HG02642 (cell line): ENCODE results near the gene FAM222A.

Experiments
- ATAC-seq: cut with Tn5 transposase; IDR thresholded peaks from one replicate; pipeline ENCODE4 v1.9.1; 2021; ENCODE audit warnings: mild to moderate bottlenecking; ENCODE audit not compliant: unreplicated experiment, poor library complexity

The FAM222A gene

DNA sequence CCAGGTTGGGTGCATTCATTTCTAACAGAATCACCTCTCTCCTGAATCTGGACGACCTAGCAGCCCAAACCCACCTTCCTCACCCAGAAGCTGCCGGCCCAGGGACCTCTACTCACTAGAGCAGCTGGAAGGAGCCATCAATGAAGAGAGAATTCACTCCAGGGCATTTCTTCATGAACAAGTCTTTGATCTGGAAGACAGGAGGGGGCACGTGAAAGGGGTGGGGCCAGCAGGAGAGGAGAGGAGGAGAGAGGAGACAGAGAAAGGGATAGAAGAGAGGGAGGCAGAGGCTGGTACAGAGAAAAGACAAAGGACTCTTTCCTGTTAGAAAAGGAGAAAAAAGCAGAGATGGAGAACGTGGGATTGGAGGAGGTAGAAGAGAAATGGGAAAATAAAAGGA, 79.8 kb downstream of the FAM222A start:
- ATAC-seq = no peak

DNA sequence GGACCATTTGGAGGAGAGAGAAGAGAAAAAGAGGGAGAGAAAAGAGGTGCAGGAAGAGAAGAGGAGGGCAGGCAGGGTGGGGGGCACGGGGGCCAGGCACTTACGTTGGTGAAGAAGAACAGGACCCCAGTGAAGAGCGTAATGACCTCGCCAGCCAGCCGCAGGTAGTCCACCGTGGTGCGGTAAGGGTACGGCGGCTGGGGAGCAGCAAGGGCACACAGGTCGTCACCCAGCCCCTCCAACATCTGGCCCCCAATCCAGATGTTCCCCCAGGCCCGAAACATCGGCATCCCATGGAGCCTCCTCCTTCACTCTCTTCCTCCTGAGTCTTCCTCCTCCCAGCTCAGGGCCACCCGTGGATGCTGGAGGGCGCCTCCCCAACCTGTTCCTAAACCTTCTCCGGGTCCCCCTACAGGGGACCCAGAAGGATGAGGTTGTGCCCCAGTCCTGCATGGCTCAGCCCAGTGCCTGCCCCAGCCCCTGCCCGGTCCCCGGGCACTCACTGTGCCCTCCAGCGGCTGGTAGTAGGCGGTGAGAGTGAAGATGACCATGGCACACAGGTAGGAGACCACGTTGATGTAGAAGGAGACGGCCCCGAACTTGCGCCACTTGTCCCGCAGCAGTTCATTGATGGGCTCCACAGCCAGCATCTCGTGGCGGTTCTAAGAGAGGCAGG, 80.3 kb downstream of the FAM222A start:
- no peak for ATAC-seq

DNA sequence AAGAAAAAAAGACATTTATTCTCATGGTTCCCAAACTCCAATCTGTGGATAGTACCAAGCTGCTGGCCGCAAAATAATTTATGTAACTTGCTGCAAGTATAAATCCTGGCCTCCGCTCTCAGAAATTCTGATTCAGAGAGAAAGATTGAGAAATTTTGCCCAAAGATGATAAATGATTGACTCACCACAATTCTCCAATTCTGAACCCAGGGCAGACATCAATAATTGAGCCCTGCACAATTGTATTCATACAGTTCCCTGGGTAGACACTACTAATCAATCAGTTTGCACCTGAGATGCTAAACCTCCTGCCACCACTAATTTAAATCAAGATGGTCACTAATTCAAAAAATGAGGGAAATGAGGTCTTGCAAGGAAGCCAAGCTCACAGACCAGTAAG, 81.4 kb downstream of the FAM222A start:
- ATAC-seq = no peak

DNA sequence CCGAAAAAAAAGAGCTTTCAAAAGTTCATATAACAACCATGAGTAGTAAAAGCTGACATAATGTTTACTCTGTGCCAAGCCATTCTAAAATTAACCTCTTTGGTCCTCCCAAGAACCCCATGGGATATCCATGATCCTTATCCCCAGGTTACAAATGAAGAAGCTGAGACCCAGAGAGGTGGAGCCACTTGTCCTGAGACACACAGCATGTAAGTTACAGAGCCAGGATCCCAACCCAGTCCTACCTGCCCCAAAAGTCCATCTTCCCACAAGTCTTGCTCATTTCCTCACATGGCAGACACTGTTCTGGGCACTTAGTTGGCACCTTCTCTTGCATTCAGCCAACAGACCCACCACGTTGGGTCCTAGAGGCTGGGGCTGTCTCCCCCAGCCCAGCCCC, 82.4 kb downstream of the FAM222A start:
- ATAC-seq = no peak

DNA sequence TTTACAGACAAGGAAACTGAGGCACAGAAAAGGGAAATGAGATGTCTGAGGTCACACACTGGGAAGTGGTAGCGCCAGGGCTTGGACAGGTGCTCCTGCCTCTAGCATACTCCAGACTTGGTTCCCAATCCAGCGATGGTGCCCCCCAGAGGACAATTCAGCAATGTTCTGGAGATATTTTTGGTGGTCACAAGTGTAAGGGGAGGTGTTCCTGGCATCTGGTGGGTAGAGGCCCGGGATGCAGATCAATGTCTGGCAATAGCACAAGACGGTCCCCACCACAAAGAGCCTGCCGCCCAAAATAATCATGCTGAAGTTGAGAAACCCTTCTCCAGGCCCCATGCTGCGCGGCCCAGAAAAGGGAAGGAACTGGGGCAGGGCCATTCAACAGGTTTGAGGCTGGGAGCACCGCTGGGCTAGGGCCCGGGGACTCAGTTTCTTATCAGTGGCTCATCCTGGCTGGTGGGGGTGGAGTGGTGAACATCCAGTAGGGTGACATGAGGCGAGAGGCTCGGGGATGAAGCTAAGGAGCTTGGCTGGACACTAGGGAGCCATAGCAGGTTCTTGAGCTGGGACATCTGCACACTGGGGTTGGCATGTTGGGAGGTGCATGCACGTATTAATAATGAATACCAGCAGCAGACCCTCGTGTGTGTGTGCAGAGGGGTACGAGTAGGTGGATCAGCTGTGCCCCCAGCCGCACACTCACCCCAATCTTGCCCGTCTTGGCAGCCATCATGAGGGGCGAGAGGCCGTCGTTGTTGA, 84.5 kb downstream of the FAM222A start:
- no peak for ATAC-seq

DNA sequence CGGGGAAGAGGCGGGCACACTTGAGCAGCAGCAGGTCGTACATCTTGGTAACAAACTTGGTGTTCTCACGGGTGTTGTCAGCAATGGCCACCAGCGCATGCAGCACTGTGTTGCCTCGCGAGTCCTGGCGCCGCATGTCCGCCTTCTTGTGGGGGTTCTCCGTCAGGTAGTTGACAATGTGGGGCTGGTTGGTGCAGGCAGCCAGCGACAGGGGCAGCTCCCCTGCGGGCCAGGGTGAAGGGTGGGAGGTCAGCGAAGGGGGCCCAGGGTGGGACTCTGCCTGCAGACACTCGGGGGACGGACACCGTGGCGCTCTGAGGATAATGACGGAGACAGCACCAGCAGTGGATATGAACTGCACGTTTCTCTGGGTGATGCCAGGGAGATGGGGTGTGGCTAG, 85.1 kb downstream of the FAM222A start:
- ATAC-seq = no peak

DNA sequence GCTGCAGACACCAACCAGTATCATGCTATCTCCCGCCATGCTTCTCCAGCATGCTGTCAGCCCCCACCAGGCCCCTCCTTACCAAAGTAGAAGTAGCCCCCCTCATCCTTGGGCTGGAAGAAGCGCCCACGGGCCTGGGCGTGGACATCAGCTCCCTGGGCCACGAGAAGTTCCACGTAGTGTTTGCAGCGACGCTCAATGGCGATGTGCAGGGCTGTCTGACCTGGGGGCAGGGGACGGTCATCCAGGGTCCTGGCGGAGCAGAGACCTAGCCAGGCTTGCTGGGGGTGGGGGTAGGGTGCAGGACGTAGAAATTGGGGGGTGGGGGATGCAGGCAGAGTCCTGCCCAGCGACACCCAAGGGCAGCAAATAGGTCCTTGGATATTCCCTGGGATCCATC, 86.9 kb downstream of the FAM222A start:
- no peak for ATAC-seq

DNA sequence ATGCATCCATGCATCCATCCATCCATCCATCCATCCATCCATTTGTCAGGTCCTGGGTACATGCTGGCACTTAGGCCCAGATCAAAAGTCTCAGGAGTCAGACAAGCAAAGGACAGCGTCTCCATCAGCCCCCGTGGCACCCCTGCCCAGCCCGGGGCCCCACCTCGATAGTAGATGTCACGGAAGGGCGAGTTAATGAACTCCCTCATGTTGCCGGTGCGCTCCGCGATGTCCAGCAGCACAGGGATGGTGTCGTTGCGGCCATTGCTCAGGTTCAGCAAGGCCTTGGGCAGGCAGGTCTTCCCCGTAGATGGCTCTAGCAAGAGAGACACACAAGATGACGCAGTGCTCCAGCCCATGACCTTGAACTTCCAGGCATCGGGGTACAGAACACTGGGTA, 89.2 kb downstream of the FAM222A start:
- ATAC-seq = no peak

DNA sequence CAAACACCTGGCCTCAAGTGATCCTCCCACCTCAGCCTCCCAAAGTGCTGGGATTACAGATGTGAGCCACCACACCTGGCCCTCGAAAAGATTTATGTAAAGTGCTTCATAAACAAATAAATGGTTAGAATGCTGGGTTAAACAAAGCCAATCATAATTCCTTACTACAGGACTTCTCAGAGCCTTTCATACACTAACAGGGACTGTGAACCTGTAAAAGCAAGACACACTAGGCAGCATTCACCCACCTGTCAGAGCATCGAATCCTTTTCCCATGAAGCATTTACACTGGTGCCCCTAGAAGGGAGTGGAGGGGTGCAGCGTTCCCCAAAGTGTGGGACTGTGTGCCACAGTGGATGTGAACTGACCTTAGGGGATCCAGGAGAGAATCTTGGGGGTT, 90.1 kb downstream of the FAM222A start:
- ATAC-seq = no peak

DNA sequence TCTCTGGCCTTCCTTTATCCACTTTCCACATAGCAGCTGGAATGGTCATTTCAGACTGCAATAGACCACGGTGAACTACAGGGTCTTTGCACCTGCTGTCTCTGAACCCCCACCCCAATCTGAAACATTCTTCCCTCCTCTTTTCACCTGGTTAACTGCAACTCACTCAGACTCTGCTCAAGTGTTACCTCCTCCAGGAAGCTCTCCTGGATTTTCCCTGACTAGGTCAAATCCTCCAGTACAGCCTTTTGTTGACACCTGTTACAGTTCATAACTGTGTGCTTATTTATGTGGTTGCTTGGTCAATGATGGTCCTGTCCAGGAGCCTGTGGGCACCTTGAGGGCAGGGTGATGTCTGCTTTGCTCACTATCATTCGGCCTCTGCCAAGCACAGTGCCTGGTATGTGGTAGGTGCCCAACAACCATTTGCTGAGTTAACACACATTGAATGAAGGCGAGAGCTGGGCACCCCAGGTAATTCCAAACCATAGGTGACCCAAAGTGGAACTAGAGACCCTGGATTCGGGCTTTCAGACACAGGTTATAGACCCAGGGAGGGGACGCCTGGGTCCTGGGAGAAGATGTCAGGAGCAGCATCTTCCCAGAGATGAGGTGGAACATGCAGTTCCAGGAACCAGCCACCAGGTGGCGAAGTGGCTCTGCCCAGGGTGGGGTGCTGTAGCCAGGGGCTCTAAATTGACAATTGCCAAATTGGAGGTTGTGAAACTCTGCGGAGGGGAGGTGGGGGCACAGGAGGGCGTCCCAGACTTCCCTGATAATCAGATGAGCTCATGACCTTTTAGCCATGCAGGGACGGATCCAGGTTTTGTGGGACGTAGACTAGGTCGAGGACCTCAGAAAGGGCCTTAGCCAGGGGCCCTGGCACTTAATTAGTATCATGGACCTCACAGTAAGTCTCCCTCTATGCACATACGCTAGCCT, 91.5 kb downstream of the FAM222A start:
- no peak for ATAC-seq

DNA sequence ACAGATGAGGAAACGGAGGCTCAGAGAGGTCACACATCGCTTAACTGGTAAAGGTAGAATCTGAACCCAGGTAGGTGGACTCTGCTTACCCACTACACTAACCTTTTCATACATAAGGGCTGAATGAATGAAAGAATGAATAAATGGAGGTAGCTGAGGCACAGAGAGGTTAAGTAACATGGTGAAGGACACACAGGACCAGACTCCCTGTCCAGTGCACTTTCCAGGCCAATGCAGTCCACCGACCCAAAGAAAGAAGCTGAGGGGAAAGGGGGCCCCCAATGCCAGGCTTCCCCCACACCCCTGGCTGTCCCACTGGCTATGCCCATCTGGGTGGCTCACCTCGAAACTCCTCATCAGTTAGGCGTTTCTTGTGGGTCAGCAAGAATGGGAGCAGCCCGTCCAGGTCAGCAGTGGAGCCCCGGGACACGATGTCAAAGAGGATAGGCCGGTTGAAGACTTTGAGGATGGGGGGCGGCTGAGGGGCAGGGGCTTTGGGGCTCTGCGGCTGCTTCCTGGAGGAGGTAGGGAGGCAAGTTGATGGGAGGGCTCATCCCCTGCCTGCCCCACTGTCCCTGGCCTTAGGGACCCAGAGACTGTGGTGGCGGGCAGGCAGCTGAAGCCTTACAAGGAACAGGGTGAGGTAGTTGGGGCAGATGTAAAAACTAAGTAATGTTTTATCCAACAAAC, 94.5 kb downstream of the FAM222A start:
- no peak for ATAC-seq

DNA sequence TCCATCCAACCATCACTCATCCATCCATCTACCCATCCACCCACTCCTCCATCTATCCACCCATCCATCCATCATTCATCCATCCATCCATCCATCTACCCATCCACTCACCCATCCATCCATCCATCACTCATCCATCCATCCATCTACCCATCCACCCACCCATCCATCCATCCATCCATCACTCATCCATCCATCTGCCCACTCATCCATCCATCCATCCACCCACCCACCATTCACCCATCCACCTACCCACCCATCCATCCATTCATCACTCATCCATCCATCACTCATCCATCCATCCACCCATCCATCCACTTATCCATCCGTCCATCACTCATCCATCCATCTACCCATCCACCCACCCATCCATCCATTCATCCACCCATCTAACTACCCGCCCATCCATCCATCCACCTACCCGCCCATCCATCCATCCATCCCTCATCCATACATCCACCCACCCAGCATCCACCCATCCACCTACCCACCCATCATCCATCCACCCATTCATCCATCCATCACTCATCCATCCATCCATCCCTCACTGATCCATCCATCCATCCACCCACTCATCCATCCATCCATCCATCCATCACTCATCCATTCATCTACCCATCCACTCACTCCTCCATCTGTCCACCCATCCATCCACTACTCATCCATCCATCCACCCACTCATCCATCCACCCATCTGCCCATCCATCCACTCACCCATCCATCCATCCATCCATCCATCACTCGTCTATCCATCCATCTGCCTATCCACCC, 95.4 kb downstream of the FAM222A start:
- no peak for ATAC-seq

DNA sequence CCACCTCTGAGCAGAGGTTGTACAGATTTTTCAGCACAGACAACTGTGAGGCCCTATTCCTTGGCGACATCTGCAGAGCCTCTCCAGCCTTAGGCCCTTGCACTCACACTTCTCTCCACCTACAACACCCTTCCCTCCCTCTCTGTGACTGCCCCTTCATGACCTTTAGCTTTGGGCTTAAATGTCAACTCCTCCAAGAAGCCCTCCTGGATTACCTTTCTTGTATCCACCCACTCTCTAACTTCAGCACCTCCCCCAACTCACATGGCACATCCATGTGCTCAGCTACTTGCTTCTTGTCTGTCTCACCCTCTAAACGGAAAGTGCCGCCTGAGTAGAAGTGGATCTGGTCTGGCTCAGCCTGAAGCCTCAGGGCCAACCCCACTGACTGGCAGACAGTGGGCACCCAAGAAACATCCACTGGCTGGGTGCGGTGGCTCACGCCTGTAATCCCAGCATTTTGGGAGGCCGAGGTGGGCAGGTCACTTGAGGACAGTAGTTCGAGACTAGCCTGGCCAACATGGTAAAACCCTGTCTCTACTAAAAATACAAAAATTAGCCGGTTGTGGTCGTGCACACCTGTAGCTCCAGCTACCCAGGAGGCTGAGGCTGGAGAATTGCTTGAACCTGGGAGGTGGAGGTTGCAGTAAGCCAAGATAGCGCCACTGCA, 97.5 kb downstream of the FAM222A start:
- no peak for ATAC-seq

DNA sequence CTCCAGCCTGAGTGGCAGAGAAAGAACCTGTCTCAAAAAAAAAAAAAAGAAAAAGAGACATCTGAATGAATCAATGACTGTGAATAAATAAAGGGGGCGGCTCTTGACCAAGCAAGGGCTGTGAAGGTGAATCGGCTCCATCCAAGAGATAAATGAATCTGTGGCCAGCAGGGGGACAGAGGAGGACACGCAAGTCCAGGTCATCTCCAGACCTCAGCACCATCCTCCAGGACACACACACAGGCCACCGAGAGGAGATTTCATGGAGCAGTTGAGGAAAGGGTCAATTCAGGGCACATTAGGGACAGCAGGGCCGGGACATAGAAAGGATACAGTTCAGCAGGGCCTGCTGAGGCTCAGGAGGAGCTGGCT, 98.0 kb downstream of the FAM222A start:
- no peak for ATAC-seq

DNA sequence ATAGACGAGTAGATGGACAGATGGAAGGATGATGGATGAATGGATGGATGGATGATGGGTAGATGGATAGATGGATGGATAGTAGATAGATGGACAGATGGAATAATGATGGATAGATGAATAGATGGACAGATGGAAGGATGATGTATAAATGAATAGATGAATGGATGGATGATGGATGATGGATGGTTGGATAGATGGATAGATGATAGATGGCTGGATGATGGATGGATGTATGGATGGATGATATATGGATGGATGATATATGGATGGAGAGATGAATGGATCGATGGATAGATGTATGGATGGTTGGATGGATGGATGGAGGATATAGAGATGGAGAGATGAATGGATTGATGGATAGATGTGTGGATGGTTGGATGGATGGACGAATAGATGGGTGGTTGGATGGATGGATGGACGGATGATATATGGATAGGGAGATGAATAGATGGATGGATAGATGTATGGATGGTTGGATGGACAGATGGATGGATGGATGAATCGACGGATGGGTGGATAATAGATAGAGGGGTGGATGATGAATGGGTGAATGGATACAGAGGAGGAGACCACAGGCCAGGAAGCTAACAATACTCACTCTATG, 100.3 kb downstream of the FAM222A start:
- no peak for ATAC-seq

DNA sequence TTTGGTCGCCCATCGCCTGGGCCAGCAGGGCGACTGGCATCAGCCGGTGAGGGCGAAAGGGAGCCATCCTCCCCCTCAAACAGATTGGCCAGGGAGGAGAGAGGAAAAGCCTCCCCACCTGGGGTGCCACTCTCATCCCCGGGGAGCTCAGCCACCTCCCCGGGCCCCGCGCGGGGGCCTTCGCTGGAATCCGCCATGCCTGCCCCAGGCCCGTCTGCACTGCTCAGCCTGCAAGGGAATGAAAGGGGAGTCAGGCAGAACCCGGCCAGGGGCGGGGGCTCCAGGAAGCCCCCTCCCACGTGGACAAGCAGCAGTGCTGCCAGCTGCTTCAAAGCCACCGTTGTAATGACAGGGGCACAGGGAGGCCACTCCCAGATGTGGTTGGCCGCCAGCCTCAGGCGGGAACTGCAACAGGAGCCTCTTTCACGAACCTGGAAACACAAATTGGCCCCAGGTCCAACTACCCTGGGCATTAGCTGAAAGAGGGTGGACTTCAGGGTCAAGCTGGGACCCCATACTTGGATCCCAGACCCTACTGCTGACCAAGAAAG, 101.0 kb downstream of the FAM222A start:
- ATAC-seq = no peak

DNA sequence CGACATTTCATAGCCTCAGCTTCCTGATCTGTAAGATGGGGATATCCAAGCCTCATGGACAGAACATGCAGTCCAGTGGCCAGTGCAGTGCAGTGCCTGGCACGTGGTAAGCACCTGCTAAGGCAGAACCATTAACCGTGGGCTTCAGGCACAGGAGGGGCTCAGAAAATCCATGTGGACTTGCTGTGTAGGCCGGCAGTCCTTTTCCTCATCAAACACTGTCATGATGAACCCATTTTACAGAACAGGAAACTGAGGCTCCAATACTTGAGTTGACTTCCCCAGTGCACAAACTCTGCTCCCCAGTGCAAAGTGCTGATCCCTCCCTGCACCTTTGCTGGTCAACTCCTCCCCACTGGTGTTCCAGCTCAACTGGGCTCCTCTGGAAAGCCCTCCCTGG, 101.6 kb downstream of the FAM222A start:
- no peak for ATAC-seq

DNA sequence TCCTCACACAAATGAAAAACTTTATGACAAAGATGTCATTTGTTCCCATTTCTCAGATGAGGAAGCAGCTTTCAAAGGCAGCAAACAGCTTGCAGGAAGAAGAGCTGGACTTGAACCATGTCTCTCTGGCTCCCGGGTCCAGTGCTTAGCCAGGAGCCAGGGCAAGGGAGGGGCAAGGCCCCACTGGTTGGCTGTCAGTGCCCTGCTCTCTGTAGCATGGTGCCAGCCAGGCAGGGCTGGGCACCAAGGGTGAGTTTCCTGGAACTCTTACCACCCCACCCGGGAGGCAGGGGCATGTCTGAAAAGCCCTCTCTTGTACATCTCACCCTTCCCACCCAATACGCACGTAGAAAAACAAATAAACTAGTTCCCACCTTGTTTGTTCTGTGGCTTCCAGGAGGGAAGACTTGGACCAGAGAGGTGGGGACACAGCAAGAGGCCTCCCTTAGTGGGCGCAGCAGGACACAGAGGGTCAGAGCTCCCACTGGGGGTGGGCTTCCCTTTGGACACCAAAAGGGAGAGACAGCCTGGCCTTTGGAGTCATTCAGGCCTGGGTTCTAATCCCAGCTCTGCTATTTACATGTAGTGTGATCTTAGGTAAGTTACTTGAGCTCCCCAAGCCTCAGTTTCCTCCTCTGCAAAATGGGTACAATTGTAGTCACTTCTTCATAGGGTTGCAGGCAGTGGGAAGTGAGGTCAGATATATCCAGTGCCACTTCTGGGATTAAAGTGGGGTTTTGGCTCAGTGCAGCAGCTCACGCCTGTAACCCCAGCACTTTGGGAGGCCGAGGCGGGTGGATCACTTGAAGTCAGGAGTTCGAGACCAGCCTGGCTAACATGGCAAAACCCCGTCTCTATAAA, 102.4 kb downstream of the FAM222A start:
- no peak for ATAC-seq
